Activated naive CD4-positive, alpha-beta T cell treated with anti-CD3 and anti-CD28 coated beads for 36 hours (primary cell): Measurements from ENCODE around the gene NEU4. TPM values are rescaled to one million over a fixed set of nuclear protein-coding genes. Genes with fewer than 3 reads are reported as not detected.
"Not testable (repeated sequence)": the region's sequence is repeated elsewhere in the genome, so short reads cannot be mapped to it uniquely, and the experiment has no call there.

Source experiments
- CTCF ChIA-PET: fragments of 350-600 bp; sonication (Branson Sonifier 250); formaldehyde crosslinking; loops from one replicate; lab custom pipeline; 2021; ENCODE audit warnings: antibody characterized with exemption; lab: Charles Lee
- DNase-seq: peaks from one replicate; pipeline ENCODE4 v3.0.0-alpha.2; 2020
- H3K27ac Mint-ChIP-seq: one replicate; pipeline ENCODE4 v1.8.0; 2021; ENCODE audit warnings: mild to moderate bottlenecking, mixed read lengths
- H3K27me3 Mint-ChIP-seq: one replicate; pipeline ENCODE4 v1.8.0; 2021; ENCODE audit warnings: low read depth, mixed read lengths
- H3K36me3 Mint-ChIP-seq: one replicate; pipeline ENCODE4 v1.8.0; 2021; ENCODE audit warnings: low read depth, mixed read lengths
- H3K4me1 Mint-ChIP-seq: one replicate; pipeline ENCODE4 v1.8.0; 2021; ENCODE audit warnings: low read depth, mixed read lengths
- H3K4me3 Mint-ChIP-seq: one replicate; pipeline ENCODE4 v1.8.0; 2021; ENCODE audit warnings: mild to moderate bottlenecking, moderate library complexity, mixed read lengths
- H3K9me3 Mint-ChIP-seq: one replicate; pipeline ENCODE4 v1.8.0; 2021; ENCODE audit warnings: mixed read lengths
- intact Hi-C: fragments of 100-400 bp; cut with micrococcal nuclease; formaldehyde crosslinking; loops from one replicate; pipeline ENCODE4 v1.15.1; 2023
- total RNA-seq, 2 experiments: library from RNA; stranded (reverse); gene quantifications; one replicate each; pipeline ENCODE4 v1.2.3, GENCODE V29; 2021

Gene NEU4
- not detected for total RNA-seq

- DNase-seq = no peak
- Mint-ChIP-seq H3K36me3 (no peaks in the 10 kb centered on the region), H3K27me3 (peaks cover 5% of the 10 kb centered on the region), H3K4me1 (peaks cover 9% of the 10 kb centered on the region), H3K4me3 (no peak within 1 kb of the TSS), H3K9me3 (no peaks in the 10 kb centered on the region), H3K27ac (no peak within 1 kb of the TSS)
- intact Hi-C loops = no loop called here
- CTCF ChIA-PET = no interaction called here
These were observed at the start of gene NEU4 for GRCh38 chr2:241808721-241809382. Gene NEU4, plus strand, starts transcription at chr2:241809193. Its CDS starts 5,292 bp downstream, at chr2:241814485.

DNA sequence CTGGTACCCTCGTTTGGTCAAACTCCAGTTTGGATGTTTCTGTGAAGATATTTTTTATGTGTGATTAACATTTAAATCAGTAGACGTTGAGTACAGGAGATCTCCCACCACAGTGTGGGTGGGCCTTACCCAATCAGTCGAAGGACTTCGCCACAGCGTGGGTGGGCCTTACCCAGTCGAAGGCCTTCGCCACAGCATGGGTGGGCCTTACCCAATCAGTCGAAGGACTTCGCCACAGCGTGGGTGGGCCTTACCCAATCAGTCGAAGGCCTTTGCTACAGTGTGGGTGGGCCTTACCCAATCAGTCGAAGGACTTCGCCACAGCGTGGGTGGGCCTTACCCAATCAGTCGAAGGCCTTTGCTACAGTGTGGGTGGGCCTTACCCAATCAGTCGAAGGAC, 49.1 kb upstream of the NEU4 start:
- CTCF ChIA-PET, H3K27me3 Mint-ChIP-seq, H3K27ac Mint-ChIP-seq, H3K4me1 Mint-ChIP-seq, intact Hi-C loops, H3K9me3 Mint-ChIP-seq, H3K4me3 Mint-ChIP-seq, DNase-seq: not testable (repeated sequence)
- peaks cover 17% of the 10 kb centered on the region for H3K36me3 Mint-ChIP-seq

- CTCF ChIA-PET = no interaction called here
- Mint-ChIP-seq H3K9me3 (peaks cover 2% of the 10 kb centered on the region), H3K27me3 (no peaks in the 10 kb centered on the region), H3K27ac (no peak overlapping the region), H3K36me3 (peaks cover 17% of the 10 kb centered on the region), H3K4me3 (no peak overlapping the region), H3K4me1 (no peaks in the 10 kb centered on the region)
- intact Hi-C loops = no loop called here
- no peak for DNase-seq
These were observed 48.7 kb upstream of the NEU4 start for GRCh38 chr2:241760301-241760771.

GRCh38 chr2:241762321-241762932, 46.6 kb upstream of the NEU4 start:
- no peak for DNase-seq

GRCh38 chr2:241762933-241763369, 46.0 kb upstream of the NEU4 start:
- intact Hi-C loops = no loop called here
- peaks cover 2% of the 10 kb centered on the region for H3K9me3 Mint-ChIP-seq
- no peak overlapping the region for H3K27ac Mint-ChIP-seq
- H3K36me3 Mint-ChIP-seq = peaks cover 16% of the 10 kb centered on the region
- H3K4me1 Mint-ChIP-seq = no peaks in the 10 kb centered on the region
- no peak overlapping the region for H3K4me3 Mint-ChIP-seq
- no peaks in the 10 kb centered on the region for H3K27me3 Mint-ChIP-seq
- CTCF ChIA-PET = no interaction called here
- DNase-seq = no peak

More at GRCh38 chr2:241762321-241762932, 46.6 kb upstream of the NEU4 start:
- Mint-ChIP-seq H3K27me3 (no peaks in the 10 kb centered on the region), H3K4me3 (no peak overlapping the region), H3K4me1 (no peaks in the 10 kb centered on the region), H3K9me3 (peaks cover 2% of the 10 kb centered on the region), H3K27ac (no peak overlapping the region), H3K36me3 (peaks cover 17% of the 10 kb centered on the region)
- intact Hi-C loops = no loop called here
- CTCF ChIA-PET = no interaction called here

DNA sequence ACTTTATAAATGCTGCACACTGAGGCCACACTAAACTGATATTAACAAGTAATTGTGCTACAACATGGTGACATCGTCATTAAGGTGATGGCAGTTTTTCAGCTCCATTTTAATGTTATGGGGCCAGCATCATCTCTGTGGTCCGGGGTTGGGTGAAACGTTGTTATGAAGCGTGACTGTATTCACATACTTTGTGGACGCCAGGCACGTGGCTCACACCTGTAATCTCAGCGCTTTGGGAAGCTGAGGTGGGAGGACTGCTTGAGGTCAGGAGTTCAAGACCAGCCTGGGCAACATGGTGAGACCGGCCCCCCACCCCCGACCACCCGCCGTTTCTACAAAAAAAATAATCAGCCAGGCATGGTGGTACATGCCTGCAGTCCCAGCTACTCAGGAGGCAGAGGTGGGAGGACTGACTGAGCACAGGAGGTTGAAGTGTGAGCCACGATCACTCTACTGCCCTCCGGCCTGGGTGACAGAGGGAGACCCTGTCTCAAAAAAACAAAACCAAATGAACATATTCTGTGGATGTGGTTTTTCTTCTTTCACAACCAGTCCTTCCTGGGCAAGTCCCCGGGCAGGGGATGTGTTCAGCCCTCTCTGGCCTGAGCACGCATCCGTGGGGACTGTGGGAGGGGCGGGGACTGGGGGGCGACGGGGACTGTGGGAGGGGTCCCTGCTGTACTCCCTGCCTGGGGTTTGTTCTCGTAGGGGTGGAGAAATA, 45.3 kb upstream of the NEU4 start:
- Mint-ChIP-seq H3K36me3 (peaks cover 14% of the 10 kb centered on the region), H3K4me1 (no peaks in the 10 kb centered on the region), H3K9me3 (peaks cover 2% of the 10 kb centered on the region), H3K27me3 (no peaks in the 10 kb centered on the region), H3K4me3 (no peak overlapping the region), H3K27ac (no peak overlapping the region)
- intact Hi-C loops = no loop called here
- no peak for DNase-seq
- CTCF ChIA-PET = no interaction called here

- CTCF ChIA-PET = no interaction called here
- H3K4me1 Mint-ChIP-seq = no peaks in the 10 kb centered on the region
- H3K27me3 Mint-ChIP-seq = no peaks in the 10 kb centered on the region
- intact Hi-C loops = no loop called here
- peaks cover 2% of the 10 kb centered on the region for H3K9me3 Mint-ChIP-seq
- no peak for DNase-seq
- H3K27ac Mint-ChIP-seq = no peak overlapping the region
- no peak overlapping the region for H3K4me3 Mint-ChIP-seq
- peaks cover 9% of the 10 kb centered on the region for H3K36me3 Mint-ChIP-seq
These were observed 44.4 kb upstream of the NEU4 start for GRCh38 chr2:241764275-241765241.

- H3K27me3 Mint-ChIP-seq = no peaks in the 10 kb centered on the region
- no peak overlapping the region for H3K4me3 Mint-ChIP-seq
- CTCF ChIA-PET = no interaction called here
- no peak overlapping the region for H3K27ac Mint-ChIP-seq
- H3K4me1 Mint-ChIP-seq = peaks cover 9% of the 10 kb centered on the region
- intact Hi-C loops = no loop called here
- DNase-seq = no peak
- H3K36me3 Mint-ChIP-seq = no peaks in the 10 kb centered on the region
- H3K9me3 Mint-ChIP-seq = no peaks in the 10 kb centered on the region
These were observed 41.3 kb upstream of the NEU4 start for GRCh38 chr2:241767464-241768250.

DNA sequence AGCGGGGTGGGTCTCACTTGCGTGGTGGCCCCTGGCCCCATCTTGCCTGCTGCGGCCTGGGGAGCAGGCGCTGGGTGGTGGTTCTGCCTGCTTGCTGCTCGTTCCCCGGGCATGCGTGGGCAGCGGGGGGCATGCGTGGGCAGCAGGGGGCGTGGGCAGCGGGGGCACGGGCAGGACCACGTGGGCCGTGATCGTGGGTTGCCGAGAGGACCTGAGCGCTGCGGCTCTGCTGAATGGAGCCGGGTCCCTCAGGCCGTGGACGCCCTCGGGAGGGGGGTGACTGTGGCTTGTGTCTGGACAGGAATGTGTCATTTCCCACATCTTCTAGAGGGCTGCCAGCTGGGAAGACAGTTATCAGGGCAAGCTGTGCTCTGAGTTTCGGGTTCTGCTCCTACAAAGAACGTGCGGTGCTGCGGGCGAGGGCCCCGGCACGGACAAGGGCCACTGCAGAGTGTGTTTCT, 40.7 kb upstream of the NEU4 start:
- no peaks in the 10 kb centered on the region for H3K36me3 Mint-ChIP-seq
- H3K4me3 Mint-ChIP-seq = no peak overlapping the region
- CTCF ChIA-PET = no interaction called here
- DNase-seq = no peak
- peaks cover 13% of the 10 kb centered on the region for H3K4me1 Mint-ChIP-seq
- no peak overlapping the region for H3K27ac Mint-ChIP-seq
- no peaks in the 10 kb centered on the region for H3K27me3 Mint-ChIP-seq
- intact Hi-C loops = no loop called here
- H3K9me3 Mint-ChIP-seq = no peaks in the 10 kb centered on the region

- Mint-ChIP-seq H3K4me1 (peaks cover 13% of the 10 kb centered on the region), H3K27ac (no peak overlapping the region), H3K27me3 (no peaks in the 10 kb centered on the region), H3K4me3 (no peak overlapping the region), H3K36me3 (no peaks in the 10 kb centered on the region), H3K9me3 (no peaks in the 10 kb centered on the region)
- no peak for DNase-seq
- CTCF ChIA-PET = no interaction called here
- intact Hi-C loops = no loop called here
These were observed 40.1 kb upstream of the NEU4 start for GRCh38 chr2:241768850-241769249.

DNA sequence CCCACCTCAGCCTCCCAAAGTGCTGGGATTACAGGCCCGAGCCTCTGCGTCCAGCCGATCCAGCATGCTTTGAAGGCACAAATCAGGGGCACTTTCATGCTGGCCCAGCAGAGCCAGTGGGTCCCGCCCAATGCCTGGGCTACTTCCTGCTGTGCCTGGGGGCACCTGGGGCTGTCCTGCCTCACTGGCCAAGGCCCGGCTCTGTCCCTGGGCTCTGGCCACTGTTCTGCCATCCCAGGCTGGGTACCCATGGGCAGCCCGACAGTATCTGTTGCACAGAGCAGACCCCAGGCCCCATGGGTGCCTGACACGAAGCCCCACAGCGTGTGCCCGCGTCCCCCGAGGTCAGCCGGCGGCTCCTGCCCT, 39.2 kb upstream of the NEU4 start:
- Mint-ChIP-seq H3K4me3 (no peak overlapping the region), H3K4me1 (peaks cover 13% of the 10 kb centered on the region), H3K9me3 (no peaks in the 10 kb centered on the region), H3K36me3 (no peaks in the 10 kb centered on the region), H3K27me3 (no peaks in the 10 kb centered on the region), H3K27ac (no peak overlapping the region)
- CTCF ChIA-PET = no interaction called here
- DNase-seq = no peak
- intact Hi-C loops = no loop called here
